ENCODE data around the gene TALDO1. TPM values are rescaled to one million over a fixed set of nuclear protein-coding genes. Genes with fewer than 3 reads are reported as not detected.

Gene TALDO1
- total RNA-seq, 1 experiment from 2014 or later = 379 TPM

DNA sequence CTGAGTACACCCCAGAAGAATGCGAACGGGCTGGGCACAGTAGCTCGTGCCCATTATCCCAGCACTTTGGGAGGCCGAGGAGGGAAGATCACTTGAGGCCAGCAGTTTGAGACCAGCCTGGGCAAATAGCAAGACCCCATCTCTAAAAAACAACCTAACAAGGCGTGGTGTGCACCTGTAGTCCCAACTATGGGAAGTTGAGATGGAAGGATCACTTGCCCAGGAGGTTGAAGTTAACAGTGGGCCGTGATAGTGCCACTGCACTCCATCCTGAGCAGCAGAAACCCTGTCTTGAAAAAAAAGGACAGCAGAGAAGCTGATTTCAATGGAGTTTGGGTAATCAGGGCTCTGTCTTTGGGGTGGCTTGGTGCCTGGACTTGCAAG is 65.8 kb downstream of the TALDO1 start:
- Mint-ChIP-seq H3K4me3 (ENCODE audit: low read depth, unreplicated experiment) (no peak overlapping the region), H3K9me3 (ENCODE audit: low read depth, unreplicated experiment) (no peaks in the 10 kb centered on the region), H3K27ac (ENCODE audit: unreplicated experiment) (no peak overlapping the region), H3K36me3 (ENCODE audit: insufficient read depth, unreplicated experiment) (peaks cover 78% of the 10 kb centered on the region), H3K27me3 (ENCODE audit: unreplicated experiment) (no peaks in the 10 kb centered on the region), H3K4me1 (ENCODE audit: low read depth, unreplicated experiment) (peaks cover 12% of the 10 kb centered on the region)
- no peak for DNase-seq
- CTCF ChIA-PET = no interaction called here
- TF ChIP-seq, protein P1, sequence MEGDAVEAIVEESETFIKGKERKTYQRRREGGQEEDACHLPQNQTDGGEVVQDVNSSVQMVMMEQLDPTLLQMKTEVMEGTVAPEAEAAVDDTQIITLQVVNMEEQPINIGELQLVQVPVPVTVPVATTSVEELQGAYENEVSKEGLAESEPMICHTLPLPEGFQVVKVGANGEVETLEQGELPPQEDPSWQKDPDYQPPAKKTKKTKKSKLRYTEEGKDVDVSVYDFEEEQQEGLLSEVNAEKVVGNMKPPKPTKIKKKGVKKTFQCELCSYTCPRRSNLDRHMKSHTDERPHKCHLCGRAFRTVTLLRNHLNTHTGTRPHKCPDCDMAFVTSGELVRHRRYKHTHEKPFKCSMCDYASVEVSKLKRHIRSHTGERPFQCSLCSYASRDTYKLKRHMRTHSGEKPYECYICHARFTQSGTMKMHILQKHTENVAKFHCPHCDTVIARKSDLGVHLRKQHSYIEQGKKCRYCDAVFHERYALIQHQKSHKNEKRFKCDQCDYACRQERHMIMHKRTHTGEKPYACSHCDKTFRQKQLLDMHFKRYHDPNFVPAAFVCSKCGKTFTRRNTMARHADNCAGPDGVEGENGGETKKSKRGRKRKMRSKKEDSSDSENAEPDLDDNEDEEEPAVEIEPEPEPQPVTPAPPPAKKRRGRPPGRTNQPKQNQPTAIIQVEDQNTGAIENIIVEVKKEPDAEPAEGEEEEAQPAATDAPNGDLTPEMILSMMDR (IDR thresholded peaks at IDR 0.05; ENCODE audit: unreplicated experiment) = no peak
- BruUV-seq (replicated peaks) = no TSS peak
- intact Hi-C loops (cut with micrococcal nuclease; ENCODE audit: unreplicated experiment) = no loop called here

DNA sequence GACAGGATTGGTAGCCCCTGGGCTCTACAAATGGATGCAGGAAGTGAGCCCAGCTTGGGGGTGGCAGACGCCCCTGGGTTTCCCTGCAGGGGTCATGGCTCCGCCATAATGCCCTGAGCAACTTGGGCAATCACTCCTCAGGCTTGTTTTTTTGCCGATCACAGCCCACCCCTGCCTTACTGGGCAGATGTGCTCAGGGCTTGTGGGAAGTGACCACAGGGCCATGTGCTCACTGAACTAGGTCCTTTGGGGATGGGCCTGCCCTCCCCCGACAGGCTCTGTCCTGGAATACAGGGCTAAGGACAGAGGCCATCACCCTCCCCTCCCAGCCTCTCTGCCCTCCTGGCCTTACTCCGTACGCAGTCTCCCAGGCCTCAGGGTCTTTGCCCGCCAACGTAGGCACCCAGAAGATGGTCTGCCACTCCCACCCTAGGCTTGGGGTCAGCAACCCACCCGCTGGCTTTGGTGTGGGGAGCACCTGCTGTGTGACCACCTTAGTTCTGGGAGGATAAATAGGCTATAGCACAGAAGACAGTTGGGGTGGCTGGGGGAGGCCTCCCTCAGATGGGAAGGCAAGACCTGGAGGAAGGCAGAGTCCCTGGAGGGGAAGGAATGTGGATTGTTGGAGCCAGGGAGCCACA is 66.3 kb downstream of the TALDO1 start:
- no peaks in the 10 kb centered on the region for H3K9me3 Mint-ChIP-seq (ENCODE audit: low read depth, unreplicated experiment)
- H3K4me1 Mint-ChIP-seq (ENCODE audit: low read depth, unreplicated experiment) = peaks cover 10% of the 10 kb centered on the region
- no peak overlapping the region for H3K27ac Mint-ChIP-seq (ENCODE audit: unreplicated experiment)
- peaks cover 76% of the 10 kb centered on the region for H3K36me3 Mint-ChIP-seq (ENCODE audit: insufficient read depth, unreplicated experiment)
- no peaks in the 10 kb centered on the region for H3K27me3 Mint-ChIP-seq (ENCODE audit: unreplicated experiment)
- BruUV-seq (replicated peaks) = no TSS peak
- TF ChIP-seq, protein P1 (IDR thresholded peaks at IDR 0.05; ENCODE audit: unreplicated experiment) = no peak
- CTCF ChIA-PET = no interaction called here
- no peak for DNase-seq
- H3K4me3 Mint-ChIP-seq (ENCODE audit: low read depth, unreplicated experiment) = no peak overlapping the region
- intact Hi-C loops (cut with micrococcal nuclease; ENCODE audit: unreplicated experiment) = no loop called here

Other genes starting within 250 kb of the TALDO1 start
- gene RNH1, start 240.2 kb upstream of the TALDO1 start, total RNA-seq (2022) = 103 and 107 TPM in 2 replicates
- gene HRAS, start 211.9 kb upstream of the TALDO1 start, total RNA-seq (2022) = 42.1 and 47.9 TPM in 2 replicates
- 2.2 and 2.6 TPM in 2 replicates for gene LRRC56, start 209.9 kb upstream of the TALDO1 start, total RNA-seq (2022)
- gene LMNTD2, start 186.7 kb upstream of the TALDO1 start, total RNA-seq (2022) = 7.2 and 7.8 TPM in 2 replicates
- gene RASSF7, start 186.5 kb upstream of the TALDO1 start, total RNA-seq (2022) = 93.3 and 100 TPM in 2 replicates
- 42.3 and 43.2 TPM in 2 replicates for gene PHRF1, start 171.0 kb upstream of the TALDO1 start, total RNA-seq (2022)
- 48.7 and 93.5 TPM in 2 replicates for gene IRF7, start 131.5 kb upstream of the TALDO1 start, total RNA-seq (2022)
- gene CDHR5, start 122.5 kb upstream of the TALDO1 start, total RNA-seq (2022) = 5.0 and 7.6 TPM in 2 replicates
- not detected in 2 replicates for gene SCT, start 120.3 kb upstream of the TALDO1 start, total RNA-seq (2022)
- gene DRD4, start 110.2 kb upstream of the TALDO1 start, total RNA-seq (2022) = 1.3 TPM in 2 replicates
- 57.0 and 59.0 TPM in 2 replicates for gene DEAF1, start 52.2 kb upstream of the TALDO1 start, total RNA-seq (2022)
- 21.2 and 29.9 TPM in 2 replicates for gene TMEM80, start 51.6 kb upstream of the TALDO1 start, total RNA-seq (2022)
- 212 and 213 TPM in 2 replicates for gene EPS8L2, start 41.2 kb upstream of the TALDO1 start, total RNA-seq (2022)
- 73.8 and 83.3 TPM in 2 replicates for gene GATD1, start 30.0 kb downstream of the TALDO1 start, total RNA-seq (2022)
- gene CEND1, start 42.6 kb downstream of the TALDO1 start, total RNA-seq (2022) = not detected in 2 replicates
- gene SLC25A22, start 50.8 kb downstream of the TALDO1 start, total RNA-seq (2022) = 44.5 and 53.6 TPM in 2 replicates
- gene PIDD1, start 57.8 kb downstream of the TALDO1 start, total RNA-seq (2022) = 15.9 and 16.3 TPM in 2 replicates
- 1,351 and 1,381 TPM in 2 replicates for gene RPLP2, start 62.5 kb downstream of the TALDO1 start, total RNA-seq (2022)
- gene PNPLA2, start 71.5 kb downstream of the TALDO1 start, total RNA-seq (2022) = 134 and 151 TPM in 2 replicates
- 33.4 and 35.3 TPM in 2 replicates for gene CRACR2B, start 80.5 kb downstream of the TALDO1 start, total RNA-seq (2022)
- 472 and 482 TPM in 2 replicates for gene CD151, start 85.5 kb downstream of the TALDO1 start, total RNA-seq (2022)
- 107 and 115 TPM in 2 replicates for gene POLR2L, start 95.1 kb downstream of the TALDO1 start, total RNA-seq (2022)
- 28.9 and 36.3 TPM in 2 replicates for gene TSPAN4, start 95.4 kb downstream of the TALDO1 start, total RNA-seq (2022)
- 134 and 150 TPM in 2 replicates for gene CHID1, start 163.3 kb downstream of the TALDO1 start, total RNA-seq (2022)
- gene AP2A2, start 178.4 kb downstream of the TALDO1 start, total RNA-seq (2022) = 82.9 and 92.9 TPM in 2 replicates